Activated CD8-positive, alpha-beta memory T cell treated with anti-CD3 and anti-CD28 coated beads, Interleukin-2, amount 50 U/mL, for 24 hours (primary cell): Measurements from ENCODE around the gene TUT1.
A peak's percentile ranks its signal among the peaks of the same experiment; 100 is the strongest.
"Not testable (repeated sequence)": the region's sequence is repeated elsewhere in the genome, so short reads cannot be mapped to it uniquely, and the experiment has no call there.

Experiments used
- DNase-seq: peaks from one replicate; pipeline ENCODE4 v3.0.0-alpha.2; 2020; ENCODE audit errors: extremely low read depth

Gene TUT1

GRCh38 chr11:62605467-62605866 lies 14.1 kb upstream of the TUT1 start:
- no peak for DNase-seq

- no peak for DNase-seq
Observed at GRCh38 chr11:62604460-62605120, 13.3 kb upstream of the TUT1 start.

GRCh38 chr11:62603776-62604299 lies 12.5 kb upstream of the TUT1 start:
- DNase-seq, result no peak

DNA sequence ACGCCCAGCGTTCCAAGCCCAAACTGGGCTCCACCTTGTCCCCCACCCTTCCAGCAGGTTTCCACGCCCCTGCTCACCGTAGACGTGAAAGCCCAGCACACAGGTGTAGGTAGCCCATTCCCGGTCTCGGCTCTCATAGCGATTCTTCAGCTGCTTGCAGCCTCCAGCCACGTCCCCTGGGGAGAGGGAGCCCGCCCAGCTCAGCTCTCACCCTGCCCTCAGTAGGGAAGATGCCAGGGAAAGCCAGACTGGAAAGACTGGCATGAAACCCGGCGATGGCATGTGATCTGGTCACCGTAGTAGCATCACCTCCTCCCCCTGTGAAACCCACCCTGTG lies 11.7 kb upstream of the TUT1 start:
- DNase-seq, result no peak

DNA sequence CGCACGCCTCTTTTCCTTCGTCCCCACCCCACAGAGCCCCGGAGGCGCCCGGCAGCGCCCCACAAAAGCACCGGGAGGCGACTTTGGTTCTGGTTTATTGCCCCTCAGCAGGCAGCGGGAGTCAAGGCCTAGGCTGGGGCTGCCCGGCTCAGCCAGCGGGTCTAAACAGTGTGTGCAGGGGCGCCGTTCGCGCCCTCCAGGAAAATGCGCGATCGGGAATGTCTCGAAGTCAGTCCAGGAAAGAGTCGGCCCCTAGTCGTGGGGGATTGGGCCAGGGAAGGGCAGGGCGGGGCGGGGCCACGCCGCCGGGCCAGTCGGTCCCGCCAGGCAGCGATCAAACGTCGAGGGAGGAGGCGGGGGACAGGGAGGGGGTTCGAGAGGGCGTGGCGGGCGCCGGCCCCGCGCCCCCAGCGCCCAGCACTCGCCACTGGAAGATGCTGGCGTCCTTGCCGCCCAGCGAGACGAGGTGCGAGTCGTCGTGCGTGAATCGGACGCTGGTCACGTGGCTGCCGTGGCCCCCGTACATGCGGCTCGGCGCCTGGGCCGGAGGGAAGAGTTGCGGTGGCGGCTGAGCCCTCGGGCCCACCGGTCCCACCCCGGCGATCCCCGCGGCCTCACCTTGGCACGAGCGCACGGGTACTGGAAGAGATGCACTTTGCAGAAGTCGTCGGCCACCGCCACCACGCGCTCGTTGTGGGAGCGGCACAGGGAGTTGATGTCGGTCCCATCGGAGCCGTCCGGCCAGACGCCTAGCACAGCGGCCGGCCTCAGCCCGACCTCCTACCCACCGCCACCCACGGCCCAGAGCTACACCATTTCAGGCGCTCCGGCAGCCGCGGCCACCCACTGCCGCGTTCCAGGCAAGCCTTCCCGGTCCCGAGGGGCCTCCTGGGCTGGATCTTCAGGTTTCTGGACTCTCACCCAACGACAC lies 11.1 kb upstream of the TUT1 start:
- DNase-seq, result no peak

GRCh38 chr11:62601372-62602140 lies 10.2 kb upstream of the TUT1 start, which contains the start of gene MTA2:
Gene MTA2, minus strand, starts transcription at chr11:62601865. Its CDS starts 415 bp downstream, at chr11:62601450.
- peak; percentile 99 for DNase-seq

DNA sequence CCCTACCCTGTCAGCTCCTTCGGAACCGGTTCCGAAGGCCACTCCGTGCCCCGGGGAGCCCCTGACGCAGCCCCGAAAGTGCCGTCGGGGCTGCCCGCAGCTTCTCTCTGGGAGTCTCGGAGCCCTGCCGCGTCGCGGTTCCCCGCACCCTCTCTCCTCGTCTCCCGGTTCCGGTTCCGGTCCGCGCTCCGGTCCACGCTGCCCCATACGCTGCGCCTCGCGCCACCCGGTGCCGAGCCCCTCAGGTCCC lies 9.7 kb upstream of the TUT1 start:
- DNase-seq, result no peak

DNA sequence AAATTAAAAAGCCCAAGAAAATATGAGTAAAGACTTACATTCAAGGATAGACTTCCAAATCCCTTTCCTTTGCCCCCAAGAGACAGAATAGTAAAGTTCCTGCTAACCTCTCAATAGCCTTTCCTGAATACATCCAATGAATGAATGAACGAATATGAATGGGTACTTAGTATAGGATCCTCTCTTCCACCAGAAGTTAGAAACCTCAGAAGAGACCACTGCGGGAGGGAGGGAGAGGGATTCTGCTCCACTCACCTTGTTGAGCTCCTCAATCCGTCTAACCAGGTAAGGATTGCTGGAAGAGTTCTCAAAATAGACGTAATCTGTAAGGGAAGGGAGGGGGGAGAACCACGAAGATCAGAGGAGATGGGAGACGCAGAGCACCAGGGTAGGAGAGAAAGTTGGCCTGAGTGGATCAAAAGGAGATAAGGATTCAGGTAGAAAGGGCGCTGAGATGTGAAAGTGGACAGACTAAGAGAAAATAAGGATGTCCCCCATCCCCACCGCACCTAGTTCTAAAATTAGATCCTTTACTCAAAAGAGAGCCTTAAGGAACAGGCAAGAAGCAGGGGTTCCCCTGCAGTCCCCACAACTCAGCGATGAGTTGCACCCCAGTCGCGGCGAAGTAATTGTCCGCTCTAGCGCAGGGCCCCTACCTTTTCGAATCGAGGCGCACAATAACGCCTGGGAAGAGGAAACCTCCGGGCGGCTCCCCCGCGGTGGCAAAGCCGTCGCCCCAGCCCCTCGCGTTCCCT lies 9.2 kb upstream of the TUT1 start:
- DNase-seq, result no peak

- no peak for DNase-seq
Observed at GRCh38 chr11:62599901-62600300, 8.6 kb upstream of the TUT1 start.

- peak; percentile 94 for DNase-seq
Observed at GRCh38 chr11:62599069-62599696, 7.9 kb upstream of the TUT1 start.

DNA sequence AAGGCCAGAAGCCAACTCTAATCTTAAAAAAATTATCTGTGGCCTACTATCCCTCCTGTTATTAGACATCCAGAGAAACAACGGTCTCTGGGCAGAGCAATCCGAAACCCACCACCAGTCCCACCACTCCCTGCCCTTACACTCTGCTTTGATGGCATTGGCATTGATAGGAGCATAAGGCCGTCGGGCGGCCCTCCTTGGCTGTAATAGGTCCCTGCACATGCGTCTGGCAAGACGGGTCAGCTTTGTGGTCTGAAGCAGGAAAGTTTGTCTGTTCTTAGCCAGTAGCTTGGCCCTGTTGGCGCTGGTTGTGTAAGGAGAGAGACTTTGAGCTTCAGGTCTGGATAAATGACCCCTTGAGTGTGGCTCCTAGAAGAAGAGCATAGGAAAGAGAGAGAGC lies 3.8 kb upstream of the TUT1 start:
- DNase-seq, result no peak

DNA sequence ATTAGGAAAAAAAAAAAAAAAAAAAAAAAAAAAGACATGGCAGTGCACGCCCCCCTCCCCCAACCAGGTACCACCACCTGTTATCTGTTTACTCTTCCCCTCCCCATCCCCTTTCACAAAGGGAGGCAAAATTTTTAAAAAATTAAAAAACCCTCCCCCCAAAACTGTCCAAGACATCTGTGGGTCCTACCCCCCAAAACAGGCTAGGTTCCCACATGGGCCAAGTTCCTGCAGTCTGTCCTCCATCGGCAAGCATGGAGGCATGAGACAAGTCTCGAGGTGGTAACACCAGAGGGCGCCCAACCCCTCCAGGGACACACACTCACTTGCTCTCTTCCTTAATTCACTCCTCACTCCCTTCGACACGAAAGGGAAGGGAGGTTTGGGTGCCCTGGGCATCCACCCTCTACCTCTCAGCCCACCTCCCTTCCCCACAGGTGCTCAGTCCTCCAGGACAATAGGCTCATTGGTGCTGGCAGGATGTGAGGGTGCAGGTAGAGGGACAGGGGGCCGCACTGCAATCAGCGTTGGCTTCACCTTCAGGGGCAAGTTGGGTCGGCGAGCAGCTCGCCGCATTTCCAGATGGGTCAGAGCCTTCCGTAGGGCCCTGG lies 2.2 kb upstream of the TUT1 start:
- DNase-seq, result no peak

GRCh38 chr11:62592989-62593421 lies 1.7 kb upstream of the TUT1 start:
- no peak for DNase-seq

GRCh38 chr11:62592146-62592815 lies 958 bp upstream of the TUT1 start:
- DNase-seq, result no peak

- DNase-seq, result no peak
Observed at GRCh38 chr11:62588966-62589637, 2.2 kb downstream of the TUT1 start.

- not testable (repeated sequence) for DNase-seq
Observed at GRCh38 chr11:62585356-62585755, 6.0 kb downstream of the TUT1 start.

GRCh38 chr11:62581735-62582134 lies 9.6 kb downstream of the TUT1 start:
- DNase-seq, result not testable (repeated sequence)

DNA sequence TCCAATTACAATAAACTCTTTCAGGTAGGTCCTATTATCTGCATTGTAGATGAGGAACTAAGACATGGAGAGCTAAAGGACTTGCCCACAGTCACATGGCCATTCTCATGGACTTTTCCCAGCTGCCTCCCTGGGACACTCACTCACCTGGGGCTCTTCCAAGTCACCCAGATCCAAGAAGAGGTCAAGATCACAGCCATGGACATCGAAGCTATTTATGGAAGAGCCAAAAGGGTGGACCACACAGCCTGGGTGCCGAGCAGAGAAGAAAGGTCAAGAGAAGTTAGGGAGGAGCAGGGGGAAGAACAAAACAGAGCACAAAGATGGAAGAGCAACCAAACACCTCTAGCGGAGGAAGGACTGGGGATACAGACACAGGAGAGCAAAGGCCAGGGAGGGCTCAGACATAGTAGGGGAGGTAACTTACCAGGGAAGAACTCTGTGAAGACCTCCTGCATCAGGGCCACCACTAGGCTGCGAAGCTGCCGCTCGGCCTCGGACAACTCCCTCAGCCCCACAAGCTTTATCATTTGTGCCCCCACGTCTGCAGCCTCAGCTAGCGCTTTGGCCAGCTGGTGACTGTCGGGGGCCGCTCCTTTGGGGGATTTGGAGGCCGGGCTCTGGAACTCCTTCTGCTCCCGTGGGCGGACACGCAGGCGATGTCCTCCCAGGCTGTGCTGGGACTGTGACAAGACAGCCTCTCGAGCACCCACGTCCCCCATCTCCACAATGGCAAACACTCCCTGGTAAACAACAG lies 10.2 kb downstream of the TUT1 start:
- no peak for DNase-seq

DNA sequence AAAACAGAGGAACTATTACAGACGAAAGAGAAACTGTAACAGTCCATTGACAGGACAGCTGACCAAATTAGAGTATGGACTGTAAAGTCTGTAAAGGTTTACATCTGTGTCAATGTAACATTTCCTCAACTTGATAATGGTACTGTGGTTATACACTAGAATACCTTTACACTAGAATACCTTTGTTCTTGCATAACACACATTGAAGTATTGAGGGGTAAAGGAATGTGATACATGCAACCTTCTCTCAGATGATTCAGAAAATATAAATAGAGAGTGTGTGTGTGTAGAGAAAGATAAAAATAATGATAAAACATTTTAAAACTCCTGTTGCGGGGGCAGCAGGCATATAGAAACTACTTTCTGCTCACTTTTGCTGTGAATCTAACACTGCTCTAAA lies 12.1 kb downstream of the TUT1 start:
- no peak for DNase-seq
